ENCODE data around the gene COPS3.
"Not testable (repeated sequence)": the region's sequence is repeated elsewhere in the genome, so short reads cannot be mapped to it uniquely, and the experiment has no call there.

The COPS3 gene

DNA sequence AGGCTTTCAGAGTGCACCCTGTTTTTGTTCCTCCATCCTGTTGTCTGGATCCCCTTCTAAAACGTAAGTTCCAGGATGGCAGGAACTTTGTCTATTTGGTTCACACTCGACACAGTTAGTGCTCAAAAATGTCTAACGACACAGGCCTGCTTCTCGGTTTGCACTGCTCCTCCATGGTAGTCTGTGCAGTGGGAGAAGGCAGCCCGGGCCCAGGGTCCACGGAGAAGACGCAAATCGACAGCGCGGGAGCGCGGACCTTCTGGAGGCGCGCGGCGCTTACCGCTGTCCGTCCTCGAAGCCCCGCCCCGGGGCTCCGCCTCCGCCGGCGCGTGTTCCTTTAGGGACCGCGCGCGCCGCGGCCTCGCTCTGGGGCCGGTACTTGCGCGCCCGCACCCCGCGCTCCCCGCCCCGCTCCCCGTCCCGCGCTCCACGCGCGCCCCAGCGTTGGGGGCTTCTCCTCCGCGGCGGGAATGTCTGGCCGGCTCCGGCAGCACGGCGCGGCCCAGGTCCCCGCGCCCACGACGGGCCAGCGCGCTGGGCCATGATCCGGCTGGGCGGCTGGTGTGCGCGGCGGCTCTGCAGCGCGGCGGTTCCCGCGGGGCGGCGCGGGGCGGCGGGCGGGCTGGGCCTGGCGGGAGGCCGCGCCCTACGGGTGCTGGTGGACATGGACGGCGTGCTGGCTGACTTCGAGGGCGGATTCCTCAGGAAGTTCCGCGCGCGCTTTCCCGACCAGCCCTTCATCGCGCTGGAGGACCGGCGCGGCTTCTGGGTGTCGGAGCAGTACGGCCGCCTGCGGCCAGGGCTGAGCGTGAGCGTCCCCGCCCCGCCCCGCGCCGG is 22.2 kb upstream of the COPS3 start, which contains the start of gene NT5M:
Gene NT5M, plus strand, starts transcription at position 364 of the 837 bp plus-strand sequence. Its CDS starts 178 bp downstream, at position 542.
- DNase-seq, result peak in 44 of 51 donors; percentile 17 to 82 (median 67)

DNA sequence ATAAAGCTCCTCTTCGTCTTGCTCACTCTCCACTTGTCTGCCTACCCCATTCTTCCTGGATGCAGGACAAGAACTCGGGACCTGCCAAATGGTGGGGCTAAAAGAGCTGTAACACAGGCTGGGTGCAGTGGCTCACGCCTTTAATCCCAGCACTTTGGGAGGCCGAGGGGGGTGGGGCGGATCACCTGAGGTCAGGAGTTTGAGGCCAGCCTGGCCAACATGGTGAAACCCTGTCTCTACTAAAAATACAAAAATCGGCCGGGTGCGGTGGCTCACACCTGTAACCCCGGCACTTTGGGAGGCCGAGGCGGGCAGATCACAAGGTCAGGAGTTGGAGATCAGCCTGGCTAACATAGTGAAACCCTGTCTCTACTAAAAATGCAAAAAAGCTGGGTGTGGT is 20.6 kb upstream of the COPS3 start:
- not testable (repeated sequence) for DNase-seq

DNA sequence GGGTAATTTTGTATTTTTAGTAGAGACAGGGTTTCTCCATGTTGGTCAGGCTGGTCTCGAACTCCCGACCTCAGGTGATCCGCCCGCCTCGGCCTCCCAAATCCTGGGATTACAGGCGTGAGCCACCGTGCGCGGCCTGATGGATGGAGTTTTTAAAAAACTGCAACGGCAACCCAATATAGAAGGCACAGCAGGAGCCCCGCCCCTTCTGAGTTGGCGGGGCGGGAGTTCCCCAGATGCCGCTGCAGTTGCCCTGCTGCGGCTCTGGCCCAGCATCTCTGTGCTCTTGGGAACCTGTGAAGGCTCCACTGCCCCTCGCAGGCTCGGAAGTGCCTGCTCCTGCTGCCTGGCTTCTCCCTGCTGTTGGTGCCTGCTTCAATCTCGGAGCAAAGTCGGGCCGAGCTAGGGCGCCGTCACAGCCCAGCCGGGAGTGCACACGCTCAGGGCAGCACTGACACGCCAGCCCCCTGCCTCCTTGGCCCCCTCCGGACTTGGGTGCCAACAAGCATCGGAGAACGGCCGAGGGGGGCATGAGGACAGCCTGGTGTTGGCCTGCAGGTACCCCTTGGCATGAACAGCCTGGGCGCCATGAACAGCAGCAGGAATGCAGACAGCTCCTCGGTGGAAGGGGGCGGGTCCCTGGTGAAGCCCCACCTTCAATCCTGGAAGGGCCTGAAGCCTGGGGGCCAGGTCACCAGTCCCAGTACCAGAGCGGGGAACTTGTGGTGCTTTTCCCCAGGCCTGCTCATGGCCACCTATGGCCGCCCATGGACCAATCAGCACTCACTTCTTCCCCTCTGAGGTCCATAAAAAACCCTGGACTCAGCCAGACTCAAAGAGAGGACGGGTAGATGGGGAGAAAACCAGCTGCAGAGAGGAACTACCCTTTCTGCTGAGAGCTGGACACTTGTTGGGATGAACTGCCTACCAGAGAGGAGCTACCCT is 19.9 kb upstream of the COPS3 start:
- peak in 16 of 51 donors; percentile 5 to 59 (median 20) for DNase-seq

DNA sequence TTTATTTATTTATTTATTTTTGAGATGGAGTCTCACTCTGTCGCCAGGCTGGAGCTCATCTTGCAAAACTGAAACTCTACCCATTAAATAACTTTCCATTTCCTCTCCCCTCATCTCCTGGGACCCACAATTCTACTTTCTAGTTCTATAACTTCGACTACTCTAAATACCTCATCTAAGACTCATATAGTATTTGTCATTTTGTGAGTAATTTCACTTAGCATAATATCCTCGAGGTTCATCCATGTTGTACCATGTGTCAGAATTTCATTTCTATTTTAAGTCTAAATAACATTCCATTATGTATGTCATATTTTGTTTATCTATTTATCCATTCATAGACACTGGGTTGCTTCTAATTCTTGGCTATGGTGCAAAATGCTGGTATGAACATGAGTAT is 17.1 kb upstream of the COPS3 start:
- DNase-seq, result no peak

DNA sequence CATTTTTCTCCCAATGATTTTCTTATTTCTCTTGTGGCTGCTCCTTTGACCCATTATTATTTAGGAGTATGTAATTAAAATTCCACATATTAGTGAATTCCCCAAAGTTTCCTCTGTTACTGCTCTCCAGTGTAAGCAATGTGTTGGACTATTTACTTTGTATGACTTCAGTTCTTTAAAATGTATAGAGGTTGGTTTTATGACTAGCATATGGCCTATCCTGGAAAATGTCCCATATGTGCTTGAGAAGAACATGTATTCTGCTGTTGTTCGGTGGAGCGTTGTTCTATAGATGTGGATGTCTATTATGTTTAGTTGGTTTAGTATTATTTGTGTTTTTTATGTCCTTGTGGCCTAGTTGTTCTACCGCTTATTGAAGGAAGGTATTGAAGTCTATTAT is 16.2 kb upstream of the COPS3 start:
- DNase-seq, result no peak

DNA sequence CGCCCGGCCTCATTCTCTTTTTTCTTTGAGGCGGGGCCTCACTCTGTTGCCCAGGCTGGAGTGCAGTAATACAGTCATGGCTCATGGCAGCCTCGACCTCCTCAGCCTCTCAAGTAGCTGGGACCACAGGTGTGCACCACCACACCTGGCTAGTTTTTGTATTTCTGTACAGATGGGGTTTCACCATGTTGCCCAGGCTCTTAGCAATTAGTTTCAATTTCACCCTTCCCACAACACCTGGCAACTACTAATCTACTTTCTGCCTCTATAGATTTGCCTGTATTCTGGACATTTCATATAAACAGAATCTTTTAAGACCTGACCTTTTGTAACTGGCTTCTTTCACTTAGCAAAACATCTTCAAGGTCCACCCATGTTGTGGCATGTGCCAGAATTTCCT is 14.1 kb upstream of the COPS3 start:
- no peak for DNase-seq

DNA sequence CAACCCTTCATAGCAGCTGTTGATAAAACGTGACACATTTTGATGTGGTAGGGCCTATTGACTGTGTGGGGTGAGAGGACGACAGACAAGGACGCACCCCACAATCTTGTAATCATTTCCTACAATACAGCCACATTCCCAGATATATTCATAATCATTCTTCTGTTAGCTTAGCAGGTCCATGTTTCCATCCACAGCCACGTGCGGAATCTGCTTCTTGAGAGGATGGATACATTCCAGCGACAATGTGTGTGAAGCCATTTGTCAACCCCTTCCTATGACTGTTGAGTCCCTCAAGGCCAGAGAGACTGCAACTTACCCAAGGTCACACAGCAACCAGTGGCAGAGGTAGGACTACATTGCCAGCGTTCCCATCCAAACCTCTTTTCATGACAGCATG is 8.7 kb upstream of the COPS3 start:
- no peak for DNase-seq

DNA sequence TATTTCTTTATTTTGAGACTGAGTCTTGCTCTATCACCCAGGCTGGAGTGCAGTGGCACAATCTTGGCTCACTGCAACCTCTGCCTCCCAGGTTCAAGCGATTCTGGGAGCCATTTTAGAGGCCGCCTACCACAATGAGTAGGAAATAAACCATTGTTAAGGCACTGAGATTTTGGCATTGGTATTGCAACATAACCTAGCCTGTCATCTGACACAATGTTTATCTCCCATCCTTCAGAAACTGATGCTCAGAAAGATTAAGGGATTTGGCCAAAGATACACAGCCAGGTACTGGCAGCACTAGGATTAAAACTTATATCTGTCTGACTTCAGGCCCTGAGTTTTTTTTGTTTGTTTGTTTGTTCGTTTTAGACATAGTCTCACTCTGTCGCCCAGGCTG is 8.0 kb upstream of the COPS3 start:
- DNase-seq, result no peak

DNA sequence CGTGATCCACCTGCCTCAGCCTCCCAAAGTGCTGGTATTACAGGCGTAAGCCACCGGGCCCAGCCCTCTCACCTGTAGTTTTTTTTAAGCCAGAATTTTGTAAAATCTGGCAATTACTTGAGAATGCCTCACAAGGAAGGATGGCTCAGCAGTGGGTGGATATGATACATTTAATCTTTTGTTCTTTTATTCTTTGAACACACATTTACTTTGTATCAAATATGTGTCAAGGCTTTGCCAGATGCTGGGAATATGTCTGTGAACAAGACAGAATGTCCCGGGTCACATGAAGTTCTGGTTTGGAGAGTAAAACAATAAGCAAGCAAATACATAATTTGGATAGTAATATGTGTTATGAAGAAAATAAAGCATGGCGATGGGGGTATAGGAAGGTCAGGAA is 4.9 kb upstream of the COPS3 start:
- DNase-seq, result peak in 1 of 51 donors; percentile 41

DNA sequence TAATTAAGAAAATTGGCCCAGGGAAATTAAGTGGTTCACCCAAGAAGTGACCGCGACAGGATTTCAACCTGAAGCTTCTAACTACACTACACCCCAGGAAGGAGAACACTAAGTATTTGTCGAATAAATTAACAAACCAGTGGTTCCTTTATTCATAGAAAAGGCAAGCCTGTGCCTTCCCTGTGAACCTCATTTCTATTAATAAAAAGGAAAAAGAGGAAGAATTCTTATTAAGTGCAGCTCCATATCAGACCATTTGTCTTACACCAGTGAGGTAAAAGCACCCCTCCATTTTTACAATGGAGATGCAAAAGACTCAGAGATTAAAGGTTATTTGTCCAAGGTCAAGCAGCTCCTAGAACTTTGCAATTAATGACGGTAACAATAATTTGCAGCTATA is 1.7 kb downstream of the COPS3 start:
- DNase-seq, result no peak

DNA sequence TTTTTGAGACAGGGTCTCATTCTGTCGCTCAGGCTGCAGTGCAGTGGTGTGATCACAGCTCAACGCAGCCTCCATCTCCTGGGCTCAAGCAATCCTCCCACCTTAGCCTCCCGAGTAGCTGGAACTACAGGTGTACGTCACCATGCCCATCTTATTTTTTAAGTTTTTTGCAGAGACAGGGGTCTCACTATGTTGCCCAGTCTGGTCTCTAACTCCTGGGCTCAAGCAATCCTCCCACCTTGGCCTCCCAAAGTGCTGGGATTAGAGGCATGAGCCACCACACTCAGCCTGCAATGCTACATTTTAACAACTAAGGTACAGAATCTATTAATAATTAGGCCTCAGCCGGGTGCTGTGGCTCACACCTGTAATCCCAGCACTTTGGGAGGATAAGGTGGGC is 3.6 kb downstream of the COPS3 start:
- not testable (repeated sequence) for DNase-seq

DNA sequence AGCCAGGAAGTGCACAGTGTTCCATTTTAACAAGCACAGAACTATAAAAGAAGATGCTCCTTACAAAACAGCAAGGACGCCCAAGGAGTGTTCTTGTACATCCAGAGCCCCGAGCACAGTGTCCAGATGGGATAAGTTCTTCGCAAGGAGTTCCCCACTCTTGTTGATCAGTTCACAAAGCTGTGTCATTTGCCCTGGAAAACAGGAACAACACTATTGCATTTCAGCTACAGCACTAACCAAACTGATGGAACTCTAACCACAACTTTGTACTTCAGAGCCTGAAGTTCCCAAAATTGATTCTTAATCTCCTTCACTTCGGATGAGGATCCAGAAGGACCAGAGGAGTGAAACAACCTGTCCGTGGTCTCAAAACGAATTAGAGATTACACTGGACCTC is 5.1 kb downstream of the COPS3 start:
- no peak for DNase-seq

DNA sequence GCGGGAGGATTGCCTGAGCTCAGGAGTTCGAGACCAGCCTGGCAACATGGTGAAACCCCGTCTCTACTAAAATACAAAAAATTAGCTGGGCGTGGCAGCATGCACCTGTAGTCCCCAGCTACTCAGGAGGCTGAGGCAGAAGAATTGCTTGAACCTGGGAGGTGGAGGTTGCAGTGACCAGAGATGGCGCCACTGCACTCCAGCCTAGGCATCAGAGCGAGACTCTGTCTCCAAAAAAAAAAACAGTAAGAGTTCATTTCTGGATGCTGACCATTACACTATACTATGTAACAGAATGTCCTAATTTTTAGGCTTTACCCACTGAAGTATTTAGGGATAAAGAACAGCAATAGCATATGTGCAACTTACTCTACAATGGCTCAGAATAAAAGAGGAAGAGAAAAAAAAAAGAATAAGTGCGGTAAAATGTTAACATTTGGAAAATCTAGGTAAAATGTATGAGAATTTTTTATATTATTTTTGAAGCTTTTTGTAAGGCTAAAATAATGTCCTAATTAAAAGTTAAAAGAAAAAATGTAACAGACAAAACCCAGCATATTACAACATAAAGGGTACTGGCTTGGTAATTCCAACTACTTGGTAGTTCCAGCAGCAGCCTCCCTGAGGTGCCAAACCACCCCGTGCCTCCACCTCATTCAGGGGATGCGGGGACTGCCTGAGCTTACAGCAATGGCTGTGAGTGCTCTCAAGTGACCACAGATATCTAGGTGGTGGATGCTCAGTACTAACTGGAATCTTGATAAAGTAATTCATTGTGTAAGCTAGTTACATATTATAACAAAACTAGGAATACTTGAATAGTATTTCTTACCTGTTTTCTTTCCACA is 10.9 kb downstream of the COPS3 start:
- DNase-seq, result no peak

DNA sequence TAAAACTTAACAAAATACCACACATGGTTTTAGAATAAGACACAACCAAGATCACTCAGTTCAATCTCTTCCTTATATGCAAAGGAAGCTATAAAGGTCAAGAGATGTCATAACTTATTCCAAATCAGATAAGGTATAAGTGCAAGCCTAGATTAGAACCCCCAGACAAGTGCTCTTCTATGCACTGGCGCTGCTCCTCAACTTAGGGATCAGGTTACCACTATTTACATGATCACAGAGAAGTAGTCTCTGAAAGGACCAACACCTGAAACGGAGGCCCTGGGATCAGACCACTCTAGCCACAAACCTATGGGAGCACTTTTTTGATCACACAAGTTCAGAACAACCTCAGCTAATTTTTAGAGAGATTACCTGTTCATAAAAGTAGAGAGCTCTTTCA is 16.6 kb downstream of the COPS3 start:
- no peak for DNase-seq

DNA sequence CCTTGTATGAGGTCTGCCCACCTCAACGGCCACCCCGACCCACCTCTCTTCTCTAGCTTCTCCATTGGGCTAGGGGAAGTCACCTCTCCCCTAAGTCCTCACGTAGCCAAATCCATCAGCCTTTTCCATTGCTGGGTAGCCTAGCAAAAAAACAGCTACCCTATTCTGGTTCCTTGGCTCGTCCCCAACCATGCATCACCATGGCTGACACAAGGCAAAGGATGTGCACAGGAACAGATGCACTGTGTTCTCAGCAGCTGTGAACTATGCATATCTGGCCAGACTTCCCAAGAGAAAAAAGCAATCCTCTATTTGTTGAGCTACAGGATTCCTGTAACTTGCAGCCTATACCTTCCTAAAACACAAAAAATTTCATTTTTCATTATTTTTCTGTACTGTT is 22.0 kb downstream of the COPS3 start:
- peak in 20 of 51 donors; percentile 9 to 67 (median 34) for DNase-seq

DNA sequence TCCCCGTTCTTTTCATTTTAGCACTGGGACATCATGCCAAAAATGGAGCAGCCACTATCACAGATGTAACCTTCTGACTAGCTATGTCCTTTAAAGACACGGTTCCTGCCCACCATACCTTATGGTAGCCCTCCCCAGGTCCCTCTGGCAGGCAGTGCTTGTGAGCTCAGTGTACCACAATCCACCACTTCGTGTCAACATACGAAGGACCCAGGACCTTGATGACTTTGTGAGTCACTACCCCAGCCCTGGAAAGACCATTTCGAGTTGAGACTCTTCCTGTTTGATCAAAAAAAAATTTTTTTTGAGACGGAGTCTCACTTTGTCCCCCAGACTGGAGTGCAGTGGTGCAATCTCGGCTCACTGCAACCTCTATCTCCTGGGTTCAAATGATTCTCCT is 23.0 kb downstream of the COPS3 start:
- no peak for DNase-seq

DNA sequence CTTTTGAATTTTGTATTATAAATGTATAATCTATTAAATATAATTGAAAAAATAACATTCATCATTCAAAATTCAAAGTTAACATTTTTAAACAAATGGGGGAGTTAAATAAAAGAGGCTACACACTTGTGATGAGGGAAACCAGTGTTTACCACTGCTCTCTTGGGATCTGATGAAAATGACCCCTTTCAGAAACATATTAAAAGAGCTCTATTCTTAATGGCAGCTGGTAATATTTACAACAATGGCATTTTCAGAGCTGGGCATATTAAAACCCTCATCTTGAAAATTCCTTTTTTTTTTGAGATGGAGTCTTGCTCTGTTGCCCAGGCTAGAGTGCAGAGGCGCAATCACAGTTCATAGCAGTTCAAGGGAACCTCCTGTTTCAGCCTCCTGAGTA is 24.7 kb downstream of the COPS3 start:
- DNase-seq, result peak in 1 of 51 donors; percentile 14

DNA sequence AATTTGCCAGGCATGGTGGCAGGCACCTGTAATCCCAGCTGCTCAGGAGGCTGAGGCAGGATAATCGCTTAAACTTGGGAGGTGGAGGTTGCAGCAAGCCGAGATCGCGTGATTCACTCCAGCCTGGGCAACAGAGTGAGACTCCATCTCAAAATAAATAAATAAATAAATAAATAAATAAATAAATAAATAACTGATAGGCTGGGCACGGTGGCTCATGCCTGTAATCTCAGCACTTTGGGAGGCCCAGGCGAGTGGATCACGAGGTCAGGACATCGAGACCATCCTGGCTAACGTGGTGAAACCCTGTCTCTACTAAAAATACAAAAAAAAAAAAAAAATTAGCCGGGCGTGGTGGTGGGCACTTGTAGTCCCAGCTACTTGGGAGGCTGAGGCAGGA is 25.4 kb downstream of the COPS3 start:
- DNase-seq, result not testable (repeated sequence)

DNA sequence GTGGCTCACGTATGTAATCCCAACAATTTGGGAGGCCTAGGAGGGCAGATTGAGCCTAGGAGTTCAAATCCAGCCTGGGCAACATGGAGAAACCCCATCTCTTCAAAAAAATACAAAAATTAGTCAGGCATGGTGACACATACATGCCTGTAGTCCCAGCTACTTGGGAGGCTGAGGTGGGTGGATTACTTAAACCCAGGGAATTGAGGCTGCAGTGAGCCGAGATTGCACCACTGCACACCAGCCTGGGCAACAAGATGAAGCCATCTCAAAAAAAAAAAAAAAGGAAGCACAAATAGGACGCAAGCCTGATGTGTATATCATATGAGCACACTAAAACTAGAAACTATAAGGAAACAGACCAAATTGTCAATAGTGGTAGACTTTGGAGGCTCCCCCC is 27.0 kb downstream of the COPS3 start:
- DNase-seq, result no peak

DNA sequence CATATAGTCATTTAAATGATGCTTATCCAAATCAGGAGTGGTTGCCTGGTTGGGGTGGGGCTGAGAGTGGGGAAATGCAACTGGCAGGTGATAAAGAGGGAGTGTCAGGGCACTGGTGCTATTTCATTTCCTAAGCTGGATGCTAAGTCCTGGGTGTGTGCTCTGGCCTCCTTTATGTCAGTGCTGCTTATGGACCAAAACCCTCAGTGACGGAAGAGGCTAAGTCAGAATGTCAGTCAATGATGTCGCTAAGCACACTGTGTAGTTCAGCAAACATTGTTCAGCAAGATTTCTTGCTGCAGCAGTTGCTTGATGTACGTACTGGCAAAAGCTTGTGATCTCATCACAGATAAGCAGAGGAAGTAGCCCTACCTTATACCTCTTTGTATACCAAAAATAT is 27.6 kb downstream of the COPS3 start:
- DNase-seq, result no peak

DNA sequence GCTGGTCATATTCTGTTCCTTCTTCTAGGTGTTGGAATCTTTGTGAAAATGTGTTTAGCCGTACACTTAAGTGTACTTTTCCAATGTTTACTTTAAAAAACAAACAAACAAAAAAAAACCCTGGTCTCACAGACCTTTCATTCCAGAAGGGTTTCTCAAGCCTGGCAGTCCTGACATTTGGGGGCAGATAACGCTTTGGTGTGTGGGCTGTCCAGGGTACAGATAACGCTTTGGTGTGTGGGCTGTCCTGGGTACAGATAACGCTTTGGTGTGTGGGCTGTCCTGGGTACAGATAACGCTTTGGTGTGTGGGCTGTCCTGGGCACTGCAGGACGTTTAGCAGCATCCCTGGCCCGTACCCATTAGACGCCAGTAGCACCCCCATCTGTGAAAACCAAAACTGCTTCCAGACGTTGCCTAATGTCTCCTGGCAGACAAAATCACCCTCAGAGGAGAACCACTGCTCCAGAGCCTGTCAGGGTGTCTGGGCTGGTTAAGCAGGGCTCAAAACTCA is 28.8 kb downstream of the COPS3 start:
- no peak for DNase-seq

Measured in hypothalamus (tissue), 51 donors.